Neural cell (in vitro differentiated cells): ENCODE measurements around the gene IQGAP2. TPM values are rescaled to one million over a fixed set of nuclear protein-coding genes. Genes with fewer than 3 reads are reported as not detected.

Experiments
- H2AFZ ChIP-seq: fragments of 200-600, 300-800 bp; sonication (generic), shearing (Covaris generic); 2 replicates; pipeline ENCODE4 v1.6.0; 2014; ENCODE audit warnings: low read depth, mild to moderate bottlenecking, antibody characterized with exemption, low read length, moderate library complexity
- H3F3A ChIP-seq: fragments of 200-600 bp; shearing (Covaris generic); 2 replicates; pipeline ENCODE4 v1.6.1; 2016; ENCODE audit warnings: mild to moderate bottlenecking, moderate library complexity, mixed read lengths, antibody characterized with exemption, low read length; ENCODE audit not compliant: insufficient read depth, poor library complexity, severe bottlenecking
- H3K27ac ChIP-seq: fragments of 200-600, 300-800 bp; sonication (generic), shearing (Covaris generic); 2 replicates; pipeline ENCODE4 v1.5.1; 2014; ENCODE audit warnings: mild to moderate bottlenecking, low read length, moderate library complexity
- H3K27me3 ChIP-seq: fragments of 300-800, 200-600 bp; sonication (generic), shearing (Covaris generic); 2 replicates; pipeline ENCODE4 v1.6.0; 2014; ENCODE audit warnings: mild to moderate bottlenecking, low read depth, low read length, moderate library complexity; ENCODE audit not compliant: insufficient read depth
- H3K36me3 ChIP-seq: fragments of 300-800, 200-600 bp; sonication (generic), shearing (Covaris generic); 2 replicates; pipeline ENCODE4 v1.5.1; 2014; ENCODE audit warnings: mild to moderate bottlenecking, antibody characterized with exemption, low read length, moderate library complexity; ENCODE audit not compliant: insufficient read depth
- H3K4me2 ChIP-seq: fragments of 300-800, 200-600 bp; sonication (generic), shearing (Covaris generic); 2 replicates; pipeline ENCODE4 v1.6.0; 2014; ENCODE audit warnings: mild to moderate bottlenecking, low read length
- H3K4me3 ChIP-seq: fragments of 300-800, 200-600 bp; sonication (generic), shearing (Covaris generic); 2 replicates; pipeline ENCODE4 v1.5.1; 2014; ENCODE audit warnings: mild to moderate bottlenecking, low read length, moderate library complexity
- H3K79me2 ChIP-seq: fragments of 200-600 bp; shearing (Covaris generic); replicated peaks from 2 replicates; pipeline ENCODE4 v1.6.0; 2014; ENCODE audit warnings: mild to moderate bottlenecking, low read length, moderate library complexity; ENCODE audit not compliant: insufficient read depth
- H3K9ac ChIP-seq: fragments of 300-800, 200-600 bp; sonication (generic), shearing (Covaris generic); 2 replicates; pipeline ENCODE4 v1.6.1; 2016; ENCODE audit warnings: mild to moderate bottlenecking, low read length, mixed read lengths
- H3K9me2 ChIP-seq: fragments of 200-600 bp; shearing (Covaris generic); 2 replicates; pipeline ENCODE4 v1.6.1; 2016; ENCODE audit warnings: mild to moderate bottlenecking, low read length, mixed read lengths; ENCODE audit not compliant: insufficient read depth
- H3K9me3 ChIP-seq: fragments of 200-600, 300-800 bp; sonication (generic), shearing (Covaris generic); 2 replicates; pipeline ENCODE4 v1.6.1; 2016; ENCODE audit warnings: mild to moderate bottlenecking, mixed run types, low read length, moderate library complexity, mixed read lengths
- H4K20me1 ChIP-seq: fragments of 200-600 bp; shearing (Covaris generic); 2 replicates; pipeline ENCODE4 v1.6.1; 2016; ENCODE audit warnings: mild to moderate bottlenecking, mixed run types; ENCODE audit not compliant: insufficient read depth
- EP300 ChIP-seq: fragments of 450-650 bp; conservative IDR thresholded peaks from 2 replicates; pipeline ENCODE4 v1.6.1; 2014; ENCODE audit warnings: antibody characterized with exemption, mild to moderate bottlenecking, moderate library complexity; ENCODE audit not compliant: poor library complexity, severe bottlenecking
- EZH2 ChIP-seq: fragments of 200-600, 300-800 bp; shearing (Covaris generic), sonication (generic); IDR thresholded peaks from 2 replicates; pipeline ENCODE4 v1.6.1; 2014; ENCODE audit warnings: antibody characterized with exemption, low read length, borderline replicate concordance, mild to moderate bottlenecking; ENCODE audit not compliant: insufficient read depth, poor library complexity, severe bottlenecking
- MXI1 ChIP-seq: fragments of 450-650 bp; conservative IDR thresholded peaks from 2 replicates; pipeline ENCODE4 v1.6.1; 2014; ENCODE audit warnings: antibody characterized with exemption, mild to moderate bottlenecking; ENCODE audit not compliant: poor library complexity, severe bottlenecking
- POLR2AphosphoS5 ChIP-seq: IDR thresholded peaks from 2 replicates; pipeline ENCODE4 v1.6.1; 2012
- RAD21 ChIP-seq: fragments of 450-650 bp; conservative IDR thresholded peaks from 2 replicates; pipeline ENCODE4 v1.6.1; 2014; ENCODE audit warnings: antibody characterized with exemption, mild to moderate bottlenecking, moderate library complexity
- REST ChIP-seq: IDR thresholded peaks from 2 replicates; pipeline ENCODE4 v1.6.1; 2012; ENCODE audit warnings: borderline replicate concordance
- SMC3 ChIP-seq: fragments of 450-650 bp; conservative IDR thresholded peaks from 2 replicates; pipeline ENCODE4 v1.6.1; 2014; ENCODE audit warnings: antibody characterized with exemption, mild to moderate bottlenecking, moderate library complexity; ENCODE audit not compliant: poor library complexity
- TAF1 ChIP-seq: IDR thresholded peaks from 2 replicates; pipeline ENCODE4 v1.6.1; 2012; ENCODE audit warnings: low read depth
- polyA plus RNA-seq: library from polyadenylated mRNA; depleted of rRNA; stranded (reverse); fragments of >200 nt; gene quantifications from 2 replicates; pipeline ENCODE4 v1.2.3, GENCODE V29; 2014

IQGAP2 gene
- polyA plus RNA-seq, 1 donor from 2014 or later, result 5.2 TPM

GRCh38 chr5:76364226-76364589 lies 38.9 kb upstream of the IQGAP2 start:
- no peaks in the 10 kb centered on the region for H4K20me1 ChIP-seq
- H3K79me2 ChIP-seq, result no peaks in the 10 kb centered on the region
- H3K27ac ChIP-seq, result no peak overlapping the region
- no peaks in the 10 kb centered on the region for H3K9me3 ChIP-seq
- H2AFZ ChIP-seq, result no peak overlapping the region
- H3K27me3 ChIP-seq, result no peaks in the 10 kb centered on the region
- H3K4me2 ChIP-seq, result no peak overlapping the region
- H3K9ac ChIP-seq, result no peak overlapping the region
- no peaks in the 10 kb centered on the region for H3F3A ChIP-seq
- TF ChIP-seq SMC3 (no peak), POLR2AphosphoS5 (no peak), TAF1 (no peak), REST (no peak), MXI1 (no peak), EP300 (no peak), EZH2 (no peak)
- no peaks in the 10 kb centered on the region for H3K9me2 ChIP-seq
- no peak overlapping the region for H3K4me3 ChIP-seq
- no peaks in the 10 kb centered on the region for H3K36me3 ChIP-seq

- Histone ChIP-seq H3K27ac (no peak overlapping the region), H3K4me2 (no peak overlapping the region)
- no peak for TF ChIP-seq REST
- no peak for TF ChIP-seq EP300
- TF ChIP-seq EZH2, result no peak
- TF ChIP-seq RAD21, result no peak
- TF ChIP-seq POLR2AphosphoS5, result no peak
- no peak for TF ChIP-seq MXI1
- no peak for TF ChIP-seq TAF1
- no peak for TF ChIP-seq SMC3
Measured at GRCh38 chr5:76365561-76365960, 37.5 kb upstream of the IQGAP2 start.

More at GRCh38 chr5:76365561-76365960, 37.5 kb upstream of the IQGAP2 start:
- Histone ChIP-seq H3K9me3 (no peaks in the 10 kb centered on the region), H3K9me2 (no peaks in the 10 kb centered on the region), H3K27me3 (no peaks in the 10 kb centered on the region), H3K79me2 (no peaks in the 10 kb centered on the region), H4K20me1 (no peaks in the 10 kb centered on the region), H3K9ac (no peak overlapping the region), H2AFZ (no peak overlapping the region), H3K36me3 (no peaks in the 10 kb centered on the region), H3F3A (no peaks in the 10 kb centered on the region), H3K4me3 (no peak overlapping the region)
